Measurements from ENCODE around the gene ZNF835. TPM values are rescaled to one million over a fixed set of nuclear protein-coding genes. Genes with fewer than 3 reads are reported as not detected.

ZNF835 gene
- total RNA-seq, 1 experiment from 2014 or later = not detected

DNA sequence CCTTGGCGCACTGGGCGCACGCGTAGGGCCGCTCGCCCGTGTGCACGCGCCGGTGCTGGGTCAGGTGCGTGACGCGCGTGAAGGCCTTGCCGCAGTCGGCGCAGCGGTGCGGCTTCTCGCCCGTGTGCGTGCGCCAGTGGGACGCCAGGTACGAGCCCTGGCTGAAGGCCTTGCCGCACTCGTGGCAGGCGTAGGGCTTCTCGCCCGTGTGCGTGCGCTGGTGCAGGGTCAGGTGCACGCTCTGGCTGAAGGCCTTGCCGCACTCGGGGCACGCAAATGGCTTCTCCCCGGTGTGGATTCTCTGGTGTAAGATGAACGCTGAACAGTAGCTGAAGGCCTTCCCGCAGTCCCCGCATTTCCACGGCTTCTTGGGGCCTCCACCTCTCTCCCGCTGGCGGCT, 7.0 kb downstream of the ZNF835 start:
- H3K4me3 Mint-ChIP-seq (ENCODE audit: unreplicated experiment) = no peak overlapping the region
- H3K36me3 Mint-ChIP-seq (ENCODE audit: insufficient read depth, unreplicated experiment) = no peaks in the 10 kb centered on the region
- H3K27me3 ChIP-seq (replicated peaks; ENCODE audit: control insufficient read depth, insufficient read depth, low read length) = no peaks in the 10 kb centered on the region
- POLR2A ChIA-PET = no interaction called here
- no peaks in the 10 kb centered on the region for H3K4me1 ChIP-seq
- CTCF ChIA-PET = no interaction called here
- H3K36me3 ChIP-seq (ENCODE audit: control insufficient read depth, insufficient read depth, low read length) = no peaks in the 10 kb centered on the region
- intact Hi-C loops (cut with micrococcal nuclease; ENCODE audit: unreplicated experiment) = no loop called here
- BruUV-seq (replicated peaks) = no TSS peak
- H3K9me3 ChIP-seq = peaks cover 14% of the 10 kb centered on the region; the same call in 1 of the 2 replicates
- no peak for DNase-seq
- H3K4me1 Mint-ChIP-seq (ENCODE audit: low read depth, unreplicated experiment) = no peaks in the 10 kb centered on the region
- H3K27ac Mint-ChIP-seq (ENCODE audit: unreplicated experiment) = no peak overlapping the region
- H3K27me3 Mint-ChIP-seq (ENCODE audit: insufficient read depth, unreplicated experiment) = no peaks in the 10 kb centered on the region
- H3K4me3 ChIP-seq (ENCODE audit: low read depth, low read length) = no peak overlapping the region
- peaks cover 14% of the 10 kb centered on the region for H3K9me3 Mint-ChIP-seq (ENCODE audit: unreplicated experiment)
- TF ChIP-seq, protein P1, sequence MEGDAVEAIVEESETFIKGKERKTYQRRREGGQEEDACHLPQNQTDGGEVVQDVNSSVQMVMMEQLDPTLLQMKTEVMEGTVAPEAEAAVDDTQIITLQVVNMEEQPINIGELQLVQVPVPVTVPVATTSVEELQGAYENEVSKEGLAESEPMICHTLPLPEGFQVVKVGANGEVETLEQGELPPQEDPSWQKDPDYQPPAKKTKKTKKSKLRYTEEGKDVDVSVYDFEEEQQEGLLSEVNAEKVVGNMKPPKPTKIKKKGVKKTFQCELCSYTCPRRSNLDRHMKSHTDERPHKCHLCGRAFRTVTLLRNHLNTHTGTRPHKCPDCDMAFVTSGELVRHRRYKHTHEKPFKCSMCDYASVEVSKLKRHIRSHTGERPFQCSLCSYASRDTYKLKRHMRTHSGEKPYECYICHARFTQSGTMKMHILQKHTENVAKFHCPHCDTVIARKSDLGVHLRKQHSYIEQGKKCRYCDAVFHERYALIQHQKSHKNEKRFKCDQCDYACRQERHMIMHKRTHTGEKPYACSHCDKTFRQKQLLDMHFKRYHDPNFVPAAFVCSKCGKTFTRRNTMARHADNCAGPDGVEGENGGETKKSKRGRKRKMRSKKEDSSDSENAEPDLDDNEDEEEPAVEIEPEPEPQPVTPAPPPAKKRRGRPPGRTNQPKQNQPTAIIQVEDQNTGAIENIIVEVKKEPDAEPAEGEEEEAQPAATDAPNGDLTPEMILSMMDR (IDR thresholded peaks at IDR 0.05; ENCODE audit: insufficient read depth in 1 of 2, low read depth in 1 of 2, low read length in 1 of 2, severe bottlenecking in 1 of 2, unreplicated experiment in 1 of 2) = no peak

DNA sequence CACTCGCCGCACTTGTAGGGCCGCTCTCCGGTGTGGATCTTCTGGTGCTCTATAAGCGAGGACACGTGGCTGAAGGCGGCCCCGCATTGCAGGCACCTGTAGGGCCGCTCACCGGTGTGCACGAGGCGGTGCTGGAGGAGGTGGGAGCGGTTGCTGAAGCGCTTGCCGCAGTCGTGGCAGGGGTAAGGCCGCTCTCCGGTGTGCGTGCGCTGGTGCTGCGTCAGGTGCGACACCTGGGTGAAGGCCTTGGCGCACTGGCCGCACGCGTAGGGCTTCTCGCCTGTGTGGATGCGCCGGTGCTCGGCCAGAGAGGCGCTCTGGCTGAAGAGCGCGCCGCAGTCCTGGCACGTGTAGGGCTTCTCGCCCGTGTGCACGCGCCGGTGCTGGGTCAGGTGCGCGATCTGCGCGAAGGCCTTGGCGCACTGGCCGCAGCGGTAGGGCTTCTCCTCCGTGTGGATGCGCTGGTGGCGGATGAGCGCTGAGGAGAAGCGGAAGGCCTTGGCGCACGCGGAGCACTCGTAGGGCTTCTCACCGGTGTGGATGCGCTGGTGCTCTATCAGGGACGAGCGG, 7.5 kb downstream of the ZNF835 start:
- BruUV-seq (replicated peaks) = no TSS peak
- CTCF ChIA-PET = no interaction called here
- H3K9me3 Mint-ChIP-seq (ENCODE audit: unreplicated experiment) = peaks cover 17% of the 10 kb centered on the region

DNA sequence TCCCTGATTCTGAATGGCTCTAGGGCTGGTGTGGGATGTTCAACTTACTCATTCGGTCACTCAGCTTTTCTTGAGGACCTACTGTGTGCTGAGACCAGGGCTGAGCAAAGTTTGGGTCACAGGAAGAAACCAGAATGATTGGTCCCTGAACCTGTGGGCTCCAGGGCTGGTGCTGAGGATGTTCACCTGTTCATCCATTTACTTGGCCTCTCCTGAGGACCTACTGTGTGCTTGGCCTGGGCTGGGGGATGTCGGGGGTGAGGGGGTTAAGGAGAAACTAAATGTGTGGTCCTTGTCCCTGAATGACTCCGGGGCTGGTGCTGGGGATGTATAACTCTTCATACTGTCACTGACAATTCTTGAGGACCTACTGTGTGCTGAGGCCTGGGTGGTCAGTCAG, 10.3 kb downstream of the ZNF835 start:
- Histone ChIP-seq H3K27me3 (replicated peaks; ENCODE audit: control insufficient read depth, insufficient read depth, low read length) (no peaks in the 10 kb centered on the region), H3K9me3 (peaks cover 12% of the 10 kb centered on the region; the same call in 1 of the 2 replicates), H3K4me1 (no peaks in the 10 kb centered on the region), H3K4me3 (ENCODE audit: low read depth, low read length) (no peak overlapping the region), H3K36me3 (ENCODE audit: control insufficient read depth, insufficient read depth, low read length) (no peaks in the 10 kb centered on the region)
- DNase-seq = no peak
- peaks cover 21% of the 10 kb centered on the region for H3K9me3 Mint-ChIP-seq (ENCODE audit: unreplicated experiment)
- intact Hi-C loops (cut with micrococcal nuclease; ENCODE audit: unreplicated experiment) = no loop called here
- CTCF ChIA-PET = no interaction called here
- no TSS peak for BruUV-seq (replicated peaks)
- TF ChIP-seq, protein P1 (IDR thresholded peaks at IDR 0.05; ENCODE audit: insufficient read depth in 1 of 2, low read depth in 1 of 2, low read length in 1 of 2, severe bottlenecking in 1 of 2, unreplicated experiment in 1 of 2) = no peak
- no peaks in the 10 kb centered on the region for H3K4me1 Mint-ChIP-seq (ENCODE audit: low read depth, unreplicated experiment)
- H3K27me3 Mint-ChIP-seq (ENCODE audit: insufficient read depth, unreplicated experiment) = no peaks in the 10 kb centered on the region
- H3K4me3 Mint-ChIP-seq (ENCODE audit: unreplicated experiment) = no peak overlapping the region
- H3K36me3 Mint-ChIP-seq (ENCODE audit: insufficient read depth, unreplicated experiment) = no peaks in the 10 kb centered on the region
- POLR2A ChIA-PET = no interaction called here
- H3K27ac Mint-ChIP-seq (ENCODE audit: unreplicated experiment) = no peak overlapping the region

More for the DNA sequence above, 7.5 kb downstream of the ZNF835 start:
- intact Hi-C loops (cut with micrococcal nuclease; ENCODE audit: unreplicated experiment) = no loop called here
- DNase-seq = no peak
- H3K27ac Mint-ChIP-seq (ENCODE audit: unreplicated experiment) = no peak overlapping the region
- H3K4me1 Mint-ChIP-seq (ENCODE audit: low read depth, unreplicated experiment) = no peaks in the 10 kb centered on the region
- POLR2A ChIA-PET = no interaction called here
- TF ChIP-seq, protein P1 (IDR thresholded peaks at IDR 0.05; ENCODE audit: insufficient read depth in 1 of 2, low read depth in 1 of 2, low read length in 1 of 2, severe bottlenecking in 1 of 2, unreplicated experiment in 1 of 2) = no peak
- H3K4me3 Mint-ChIP-seq (ENCODE audit: unreplicated experiment) = no peak overlapping the region
- H3K36me3 ChIP-seq (ENCODE audit: control insufficient read depth, insufficient read depth, low read length) = no peaks in the 10 kb centered on the region
- no peaks in the 10 kb centered on the region for H3K27me3 ChIP-seq (replicated peaks; ENCODE audit: control insufficient read depth, insufficient read depth, low read length)
- H3K4me3 ChIP-seq (ENCODE audit: low read depth, low read length) = no peak overlapping the region
- no peaks in the 10 kb centered on the region for H3K27me3 Mint-ChIP-seq (ENCODE audit: insufficient read depth, unreplicated experiment)
- no peaks in the 10 kb centered on the region for H3K4me1 ChIP-seq
- no peaks in the 10 kb centered on the region for H3K36me3 Mint-ChIP-seq (ENCODE audit: insufficient read depth, unreplicated experiment)
- H3K9me3 ChIP-seq = peaks cover 14% of the 10 kb centered on the region; the same call in 1 of the 2 replicates
